ENCODE measurements around the gene MIER2.

- TF ChIP-seq POLR2A (IDR thresholded peaks at IDR 0.05; ENCODE audit: low read depth) (no peak), EP300 (IDR thresholded peaks at IDR 0.05) (no peak), CTCF (IDR thresholded peaks at IDR 0.05) (no peak), POLR2AphosphoS5 (IDR thresholded peaks at IDR 0.05) (no peak)
These were observed 37.5 kb downstream of the MIER2 start for GRCh38 chr19:307111-307531.
